ENCODE measurements around the gene TAS2R5. TPM values are rescaled to one million over a fixed set of nuclear protein-coding genes. Genes with fewer than 3 reads are reported as not detected.

Gene TAS2R5
- total RNA-seq, 1 experiment from 2014 or later = 0.17 TPM

Other genes with a start within 250 kb of the TAS2R5 start
- gene AGK, start 238.8 kb upstream of the TAS2R5 start, total RNA-seq (2014; rRNA removed; shearing (Covaris generic); ENCODE audit: low replicate concordance) = 24.0 and 31.1 TPM in 2 replicates
- gene DENND11, start 88.1 kb upstream of the TAS2R5 start, total RNA-seq (2014; rRNA removed; shearing (Covaris generic); ENCODE audit: low replicate concordance) = 1.6 and 1.7 TPM in 2 replicates
- gene WEE2, start 81.9 kb upstream of the TAS2R5 start, total RNA-seq (2014; rRNA removed; shearing (Covaris generic); ENCODE audit: low replicate concordance) = not detected in 2 replicates
- gene SSBP1, start 51.9 kb upstream of the TAS2R5 start, total RNA-seq (2014; rRNA removed; shearing (Covaris generic); ENCODE audit: low replicate concordance) = 197 and 231 TPM in 2 replicates
- not detected in 2 replicates for gene TAS2R3, start 26.1 kb upstream of the TAS2R5 start, total RNA-seq (2014; rRNA removed; shearing (Covaris generic); ENCODE audit: low replicate concordance)
- not detected in 2 replicates for gene TAS2R4, start 13.5 kb upstream of the TAS2R5 start, total RNA-seq (2014; rRNA removed; shearing (Covaris generic); ENCODE audit: low replicate concordance)
- gene PRSS37, start 51.3 kb downstream of the TAS2R5 start, total RNA-seq (2014; rRNA removed; shearing (Covaris generic); ENCODE audit: low replicate concordance) = not detected in 2 replicates
- not detected in 2 replicates for gene OR9A4, start 126.2 kb downstream of the TAS2R5 start, total RNA-seq (2014; rRNA removed; shearing (Covaris generic); ENCODE audit: low replicate concordance)
- not detected in 2 replicates for gene CLEC5A, start 156.8 kb downstream of the TAS2R5 start, total RNA-seq (2014; rRNA removed; shearing (Covaris generic); ENCODE audit: low replicate concordance)
- gene TAS2R38, start 183.6 kb downstream of the TAS2R5 start, total RNA-seq (2014; rRNA removed; shearing (Covaris generic); ENCODE audit: low replicate concordance) = not detected in 2 replicates
- not detected in 2 replicates for gene MGAM, start 205.7 kb downstream of the TAS2R5 start, total RNA-seq (2014; rRNA removed; shearing (Covaris generic); ENCODE audit: low replicate concordance)